PC-3 (cell line): ENCODE measurements around the gene EPHA1.

ENCODE experiments used
- CTCF ChIP-seq: fragments of 300-600 bp; sonication (generic); conservative IDR thresholded peaks from 2 replicates; pipeline ENCODE4 v1.5.1; 2017; ENCODE audit warnings: antibody characterized with exemption, low read depth, mild to moderate bottlenecking, low read length
- EZH2 ChIP-seq: fragments of 300-600 bp; sonication (generic); IDR thresholded peaks from one replicate; pipeline ENCODE4 v1.6.1; 2017; ENCODE audit warnings: antibody characterized with exemption, mild to moderate bottlenecking, low read length; ENCODE audit not compliant: unreplicated experiment
- EZH2phosphoT487 ChIP-seq: fragments of 300-600 bp; sonication (generic); IDR thresholded peaks from 2 replicates; pipeline ENCODE4 v1.6.1; 2018; ENCODE audit warnings: mild to moderate bottlenecking, antibody characterized with exemption, low read length, borderline replicate concordance

DNA sequence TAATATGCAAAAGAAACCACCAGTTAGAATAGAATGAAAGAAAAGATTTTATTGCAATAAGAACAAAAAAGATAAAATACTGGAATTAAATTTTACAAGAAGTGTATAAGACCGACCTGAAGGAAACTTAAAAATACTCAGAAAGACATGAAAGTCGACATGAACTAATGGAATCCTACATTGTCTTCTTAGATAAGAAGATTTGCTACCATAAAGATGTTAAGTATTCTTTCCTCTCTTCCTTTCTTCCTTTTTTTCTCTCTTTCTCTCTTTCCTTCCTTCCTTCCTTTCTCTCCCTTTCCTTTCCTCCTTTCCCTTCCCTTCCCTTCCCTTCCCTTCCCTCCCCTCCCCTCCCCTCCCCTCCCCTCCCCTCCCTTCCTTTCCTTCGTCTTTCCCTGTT lies 41.1 kb upstream of the EPHA1 start:
- TF ChIP-seq CTCF: no peak
- no peak for TF ChIP-seq EZH2
- TF ChIP-seq EZH2phosphoT487: no peak
